ENCODE measurements around the gene TGM5. TPM values are rescaled to one million over a fixed set of nuclear protein-coding genes. Genes with fewer than 3 reads are reported as not detected.

Gene TGM5
- total RNA-seq, 1 experiment from 2014 or later: not detected

- ATAC-seq: no peak
- Mint-ChIP-seq H3K9me3 (no peaks in the 10 kb centered on the region), H3K4me1 (peaks cover 5% of the 10 kb centered on the region), H3K36me3 (no peaks in the 10 kb centered on the region), H3K27me3 (ENCODE audit: low read depth) (no peaks in the 10 kb centered on the region; the same call in 1 of the 2 replicates), H3K27ac (no peak overlapping the region), H3K4me3 (no peak overlapping the region)
- no peak for TF ChIP-seq ZNF219 (CRISPR knock-in tag; IDR thresholded peaks at IDR 0.05; ENCODE audit: borderline replicate concordance)
- TF ChIP-seq ZBTB21 (CRISPR knock-in tag; IDR thresholded peaks at IDR 0.05; ENCODE audit: borderline replicate concordance): no peak
- TF ChIP-seq KAT7 (CRISPR knock-in tag; IDR thresholded peaks at IDR 0.05; ENCODE audit: borderline replicate concordance): no peak
- no peak for TF ChIP-seq FOXP4 (CRISPR knock-in tag; IDR thresholded peaks at IDR 0.05)
- TF ChIP-seq ZNF138 (CRISPR knock-in tag; conservative IDR thresholded peaks at IDR 0.05): no peak
- no peak for TF ChIP-seq NFYB (CRISPR knock-in tag; conservative IDR thresholded peaks at IDR 0.05; ENCODE audit: low read depth)
- TF ChIP-seq ARID4B (CRISPR knock-in tag; IDR thresholded peaks at IDR 0.05; ENCODE audit: borderline replicate concordance): no peak
- no peak for TF ChIP-seq ESRRA (CRISPR knock-in tag; IDR thresholded peaks at IDR 0.05; ENCODE audit: borderline replicate concordance)
- no peak for TF ChIP-seq TCF7 (CRISPR knock-in tag; IDR thresholded peaks at IDR 0.05; ENCODE audit: low read depth)
- no peak for TF ChIP-seq GTF2I (CRISPR knock-in tag; conservative IDR thresholded peaks at IDR 0.05)
- no peak for TF ChIP-seq ZSCAN18 (CRISPR knock-in tag; IDR thresholded peaks at IDR 0.05)
- no peak for TF ChIP-seq EMX1 (CRISPR knock-in tag; IDR thresholded peaks at IDR 0.05)
- no peak for TF ChIP-seq JAZF1 (CRISPR knock-in tag; IDR thresholded peaks at IDR 0.05)
- no peak for TF ChIP-seq RELA (CRISPR knock-in tag; IDR thresholded peaks at IDR 0.05; ENCODE audit: borderline replicate concordance)
- no peak for TF ChIP-seq NFE2L1 (CRISPR knock-in tag; IDR thresholded peaks at IDR 0.05)
- no peak for TF ChIP-seq CREM (CRISPR knock-in tag; IDR thresholded peaks at IDR 0.05)
- DNase-seq (ENCODE audit: low spot score): no peak
- ChIA-PET POLR2A (no interaction called here), CTCF (interaction anchor here (0.6 to 2.1 kb wide), 5 partner anchors 12 to 66 kb away, joined by 3 to 28 read pairs (median 6); no protein-coding TSS in a partner anchor)
Observed at GRCh38 chr15:43219929-43220928, 46.5 kb downstream of the TGM5 start.

All from WTC11 (cell line).